HEK293 (cell line): ENCODE data around the gene PPP6R1.
A peak's percentile ranks its signal among the peaks of the same experiment; 100 is the strongest.

Experiments used
- GLI2 ChIP-seq: fragments of 450-650 bp; formaldehyde crosslinking; IDR thresholded peaks from 2 replicates; pipeline ENCODE4; 2017; ENCODE audit warnings: missing biosample characterization, missing genetic modification characterization, low read depth, borderline replicate concordance
- GLI4 ChIP-seq: fragments of 450-650 bp; formaldehyde crosslinking; IDR thresholded peaks from 2 replicates; pipeline ENCODE4 v1.5.1; 2016; ENCODE audit warnings: missing biosample characterization, missing genetic modification characterization
- KLF10 ChIP-seq: fragments of 450-650 bp; IDR thresholded peaks from 2 replicates; pipeline ENCODE4 v1.5.1; 2018; ENCODE audit warnings: missing biosample characterization, mild to moderate bottlenecking, missing genetic modification characterization
- MZF1 ChIP-seq: fragments of 450-650 bp; formaldehyde crosslinking; IDR thresholded peaks from 2 replicates; pipeline ENCODE4 v1.5.1; 2017; ENCODE audit warnings: missing biosample characterization, missing genetic modification characterization, borderline replicate concordance
- ZBTB10 ChIP-seq: fragments of 450-650 bp; formaldehyde crosslinking; IDR thresholded peaks from 2 replicates; pipeline ENCODE4 v1.5.1; 2016; ENCODE audit warnings: missing biosample characterization, missing genetic modification characterization
- ZBTB11 ChIP-seq: fragments of 450-650 bp; formaldehyde crosslinking; conservative IDR thresholded peaks from 2 replicates; pipeline ENCODE4 v1.5.1; 2016; ENCODE audit warnings: low read depth, missing biosample characterization, missing genetic modification characterization
- ZEB2 ChIP-seq: fragments of 450-650 bp; formaldehyde crosslinking; IDR thresholded peaks from 2 replicates; pipeline ENCODE4 v1.5.1; 2016; ENCODE audit warnings: missing biosample characterization, missing genetic modification characterization
- ZFP69B ChIP-seq: fragments of 450-650 bp; formaldehyde crosslinking; IDR thresholded peaks from 2 replicates; pipeline ENCODE4 v1.5.1; 2016; ENCODE audit warnings: missing biosample characterization, missing genetic modification characterization
- ZNF112 ChIP-seq: fragments of 450-650 bp; formaldehyde crosslinking; IDR thresholded peaks from 2 replicates; pipeline ENCODE4 v1.5.0; 2017; ENCODE audit warnings: missing biosample characterization, missing genetic modification characterization
- ZNF140 ChIP-seq: fragments of 450-650 bp; formaldehyde crosslinking; IDR thresholded peaks from 2 replicates; pipeline ENCODE4 v1.5.1; 2016; ENCODE audit warnings: missing biosample characterization, missing genetic modification characterization
- ZNF155 ChIP-seq: fragments of 450-650 bp; formaldehyde crosslinking; IDR thresholded peaks from 2 replicates; pipeline ENCODE4 v1.5.1; 2016; ENCODE audit warnings: missing biosample characterization, missing genetic modification characterization
- ZNF16 ChIP-seq: fragments of 450-650 bp; formaldehyde crosslinking; IDR thresholded peaks from 2 replicates; pipeline ENCODE4 v1.5.1; 2016; ENCODE audit warnings: low read depth, missing biosample characterization, missing genetic modification characterization
- ZNF175 ChIP-seq: fragments of 450-650 bp; formaldehyde crosslinking; IDR thresholded peaks from 2 replicates; pipeline ENCODE4 v1.5.1; 2016; ENCODE audit warnings: missing biosample characterization, missing genetic modification characterization
- ZNF18 ChIP-seq: fragments of 450-650 bp; formaldehyde crosslinking; IDR thresholded peaks from 2 replicates; pipeline ENCODE4 v1.5.1; 2016; ENCODE audit warnings: missing biosample characterization, missing genetic modification characterization
- ZNF214 ChIP-seq: fragments of 450-650 bp; formaldehyde crosslinking; IDR thresholded peaks from 2 replicates; pipeline ENCODE4 v1.5.1; 2017; ENCODE audit warnings: missing biosample characterization, mild to moderate bottlenecking, missing genetic modification characterization, borderline replicate concordance
- ZNF391 ChIP-seq: fragments of 450-650 bp; formaldehyde crosslinking; IDR thresholded peaks from 2 replicates; pipeline ENCODE4 v1.5.1; 2016; ENCODE audit warnings: low read depth, missing biosample characterization, missing genetic modification characterization, borderline replicate concordance
- ZNF398 ChIP-seq: fragments of 450-650 bp; formaldehyde crosslinking; IDR thresholded peaks from 2 replicates; pipeline ENCODE4 v1.5.1; 2017; ENCODE audit warnings: missing biosample characterization, missing genetic modification characterization
- ZNF449 ChIP-seq: fragments of 450-650 bp; formaldehyde crosslinking; IDR thresholded peaks from 2 replicates; pipeline ENCODE4 v1.5.1; 2017; ENCODE audit warnings: missing biosample characterization, mild to moderate bottlenecking, missing genetic modification characterization, moderate library complexity
- ZNF529 ChIP-seq: fragments of 450-650 bp; formaldehyde crosslinking; IDR thresholded peaks from 2 replicates; pipeline ENCODE4 v1.5.1; 2017; ENCODE audit warnings: missing genetic modification characterization, missing biosample characterization; ENCODE audit not compliant: insufficient replicate concordance
- ZNF548 ChIP-seq: fragments of 450-650 bp; formaldehyde crosslinking; IDR thresholded peaks from 2 replicates; pipeline ENCODE4 v1.5.1; 2016; ENCODE audit warnings: missing biosample characterization, missing genetic modification characterization
- ZNF549 ChIP-seq: fragments of 450-650 bp; IDR thresholded peaks from 2 replicates; pipeline ENCODE4 v1.5.1; 2018; ENCODE audit warnings: missing biosample characterization, missing genetic modification characterization, mild to moderate bottlenecking, inconsistent platforms, moderate library complexity
- ZNF555 ChIP-seq: fragments of 450-650 bp; formaldehyde crosslinking; conservative IDR thresholded peaks from 2 replicates; pipeline ENCODE4 v1.5.1; 2017; ENCODE audit warnings: missing biosample characterization, mild to moderate bottlenecking, missing genetic modification characterization, inconsistent platforms
- ZNF560 ChIP-seq: fragments of 450-650 bp; formaldehyde crosslinking; IDR thresholded peaks from 2 replicates; pipeline ENCODE4 v1.5.1; 2017; ENCODE audit warnings: missing biosample characterization, missing genetic modification characterization, borderline replicate concordance
- ZNF701 ChIP-seq: fragments of 450-650 bp; formaldehyde crosslinking; IDR thresholded peaks from 2 replicates; pipeline ENCODE4 v1.5.1; 2016; ENCODE audit warnings: missing biosample characterization, missing genetic modification characterization
- ZNF776 ChIP-seq: fragments of 450-650 bp; formaldehyde crosslinking; IDR thresholded peaks from 2 replicates; pipeline ENCODE4 v1.5.0; 2017; ENCODE audit warnings: missing biosample characterization, missing genetic modification characterization, borderline replicate concordance
- ZSCAN18 ChIP-seq: fragments of 450-650 bp; formaldehyde crosslinking; IDR thresholded peaks from 2 replicates; pipeline ENCODE4 v1.5.1; 2016; ENCODE audit warnings: missing biosample characterization, missing genetic modification characterization

PPP6R1 gene

GRCh38 chr19:55283548-55284377 lies 24.9 kb upstream of the PPP6R1 start, which contains the start of gene BRSK1 (continued):
- TF ChIP-seq ZNF701 (no peak), ZNF560 (no peak), ZBTB10 (tag by site-specific recombination) (peak; percentile 56; the same call in 1 of the 2 replicates), ZNF140 (tag by site-specific recombination) (no peak), ZNF449 (tag by site-specific recombination) (no peak), ZNF529 (no peak), ZNF16 (tag by site-specific recombination) (no peak), ZNF112 (no peak), ZNF398 (tag by site-specific recombination) (peak; percentile 86), ZNF555 (no peak), ZNF548 (tag by site-specific recombination) (no peak), ZNF18 (tag by site-specific recombination) (no peak), ZNF391 (tag by site-specific recombination) (no peak; the same call in 1 of the 2 replicates), ZNF214 (tag by site-specific recombination) (no peak), KLF10 (no peak), ZEB2 (no peak), ZNF175 (no peak), ZNF549 (no peak), ZNF776 (no peak), ZFP69B (tag by site-specific recombination) (no peak), MZF1 (no peak), ZNF155 (tag by site-specific recombination) (no peak), ZSCAN18 (peak; percentile 62; the same call in 1 of the 2 replicates), GLI2 (tag by site-specific recombination) (no peak), GLI4 (tag by site-specific recombination) (0 out of 2 replicates have a peak, but pooled peaks have one; percentile 77), ZBTB11 (tag by site-specific recombination) (no peak; the same call in 1 of the 2 replicates)
